ENCODE data around the gene ARL6IP4.

The ARL6IP4 gene

DNA sequence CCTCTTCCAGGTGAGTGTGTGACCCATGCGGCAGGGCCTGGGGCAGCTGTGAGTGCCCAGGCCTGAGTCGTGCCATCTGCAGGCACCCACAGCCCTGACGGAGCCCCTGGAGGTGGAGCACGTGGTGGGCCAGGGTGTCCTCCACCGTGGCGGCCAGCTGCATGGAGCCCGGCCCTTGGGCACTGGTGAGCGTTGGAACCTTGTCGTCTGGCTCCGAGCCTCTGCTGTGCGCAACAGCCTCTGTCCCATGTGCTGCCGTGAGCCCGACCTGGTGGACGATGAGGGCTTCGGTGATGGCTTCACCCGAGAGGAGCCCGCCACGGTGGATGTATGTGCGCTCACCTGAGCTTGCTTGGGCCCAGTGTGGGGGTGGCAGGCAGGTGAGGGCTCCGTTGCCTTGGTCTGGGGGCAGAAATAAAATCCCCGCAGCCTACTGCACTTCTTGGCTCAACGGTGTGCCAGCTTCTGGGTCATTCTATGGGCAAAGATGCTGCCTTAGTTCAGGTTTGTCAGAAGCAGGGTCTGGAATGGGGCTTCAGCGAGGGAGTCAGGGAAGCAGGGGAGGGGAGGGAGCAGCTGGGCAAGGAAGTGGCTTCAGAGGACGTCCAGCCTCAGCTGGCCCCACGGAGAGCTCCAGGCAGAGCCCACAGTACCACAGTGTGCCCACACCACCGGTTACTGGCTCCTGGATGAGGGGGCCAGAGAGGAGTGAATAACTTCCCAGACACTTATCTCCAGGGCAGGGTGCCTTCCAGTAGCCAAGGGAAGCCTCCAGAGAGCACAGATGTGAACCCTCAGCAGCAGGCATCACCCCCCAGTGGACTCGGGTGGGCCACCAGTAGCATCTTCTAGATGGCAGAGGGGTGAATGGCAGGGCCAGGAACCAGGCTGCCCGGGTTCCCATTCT, 1.2 kb upstream of the ARL6IP4 start:
- no peak for DNase-seq

DNA sequence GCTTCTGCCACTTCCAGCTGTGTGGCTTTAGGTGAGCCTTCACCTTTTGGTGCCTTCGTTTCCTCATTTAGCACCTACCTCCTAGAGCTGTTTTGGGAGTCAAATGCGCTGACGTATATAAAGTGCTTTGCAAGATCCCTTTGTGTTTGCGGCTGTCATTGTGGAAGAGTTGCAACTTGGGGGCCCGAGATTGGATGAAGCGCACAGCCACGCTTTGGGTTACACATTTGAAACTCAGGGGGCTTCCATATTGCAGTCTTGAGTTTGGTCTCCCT, 636 bp upstream of the ARL6IP4 start:
- DNase-seq, result no peak

DNA sequence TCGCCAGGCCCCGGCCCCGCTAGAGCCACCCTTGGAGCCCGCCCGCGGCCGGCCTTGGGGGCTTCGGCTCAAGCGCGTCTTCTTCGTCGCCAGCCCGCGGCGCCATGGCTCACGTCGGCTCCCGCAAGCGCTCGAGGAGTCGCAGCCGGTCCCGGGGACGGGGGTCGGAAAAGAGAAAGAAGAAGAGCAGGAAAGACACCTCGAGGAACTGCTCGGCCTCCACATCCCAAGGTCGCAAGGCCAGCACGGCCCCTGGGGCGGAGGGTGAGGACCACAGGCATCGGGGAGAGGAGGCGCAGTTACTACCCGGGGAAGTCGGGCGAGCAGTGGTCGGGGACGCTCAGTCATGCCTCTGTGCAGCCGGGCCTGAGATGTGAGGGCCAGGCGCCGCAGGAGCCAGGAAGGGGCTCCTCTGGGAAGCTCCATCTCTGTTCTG, 573 bp downstream of the ARL6IP4 start:
- no peak for DNase-seq

DNA sequence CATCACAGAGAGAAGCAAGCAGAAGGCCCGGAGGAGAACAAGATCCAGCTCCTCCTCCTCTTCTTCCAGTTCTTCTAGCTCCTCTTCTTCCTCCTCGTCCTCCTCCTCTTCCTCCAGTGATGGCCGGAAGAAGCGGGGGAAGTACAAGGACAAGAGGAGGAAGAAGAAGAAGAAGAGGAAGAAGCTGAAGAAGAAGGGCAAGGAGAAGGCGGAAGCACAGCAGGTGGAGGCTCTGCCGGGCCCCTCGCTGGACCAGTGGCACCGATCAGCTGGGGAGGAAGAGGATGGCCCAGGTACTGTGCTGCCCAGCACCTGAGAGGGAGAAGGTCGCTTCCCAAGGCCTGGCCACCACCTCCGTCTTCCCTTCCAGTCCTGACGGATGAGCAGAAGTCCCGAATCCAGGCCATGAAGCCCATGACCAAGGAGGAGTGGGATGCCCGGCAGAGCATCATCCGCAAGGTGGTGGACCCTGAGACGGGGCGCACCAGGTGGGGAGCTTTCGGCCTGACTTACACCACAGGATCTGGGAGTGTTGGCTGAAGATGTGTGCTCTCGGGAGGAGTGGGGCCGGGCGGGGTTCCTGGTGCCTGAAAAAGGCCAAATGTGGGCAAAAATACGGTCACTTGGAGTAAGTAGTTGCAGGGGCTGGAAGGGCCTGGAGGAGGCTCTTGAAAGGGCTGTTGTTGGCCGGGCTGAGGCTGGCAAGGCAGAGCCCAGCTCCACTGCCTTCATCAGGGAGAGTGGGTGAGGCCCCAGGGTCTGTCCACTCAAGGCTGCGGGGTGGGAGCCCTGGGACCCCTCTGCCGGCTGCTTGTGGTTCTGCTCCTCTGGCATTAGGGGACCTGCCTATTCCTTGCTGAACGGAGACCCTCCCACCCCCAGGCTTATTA, 1.4 kb downstream of the ARL6IP4 start:
- DNase-seq, result no peak

DNA sequence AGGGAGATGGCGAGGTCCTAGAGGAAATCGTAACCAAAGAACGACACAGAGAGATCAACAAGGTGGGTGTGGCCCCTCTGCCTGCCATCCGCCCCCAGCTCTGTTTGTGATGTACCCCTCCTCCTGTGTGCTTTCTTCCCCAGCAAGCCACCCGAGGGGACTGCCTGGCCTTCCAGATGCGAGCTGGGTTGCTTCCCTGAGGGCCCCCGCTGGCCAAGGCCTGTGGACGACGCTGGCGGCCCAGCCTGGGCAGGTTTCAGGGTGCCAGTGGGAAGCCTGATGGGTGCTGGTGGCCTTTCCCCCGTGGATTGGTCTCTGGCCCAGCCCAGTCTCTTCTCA, 2.0 kb downstream of the ARL6IP4 start:
- DNase-seq, result no peak

DNA sequence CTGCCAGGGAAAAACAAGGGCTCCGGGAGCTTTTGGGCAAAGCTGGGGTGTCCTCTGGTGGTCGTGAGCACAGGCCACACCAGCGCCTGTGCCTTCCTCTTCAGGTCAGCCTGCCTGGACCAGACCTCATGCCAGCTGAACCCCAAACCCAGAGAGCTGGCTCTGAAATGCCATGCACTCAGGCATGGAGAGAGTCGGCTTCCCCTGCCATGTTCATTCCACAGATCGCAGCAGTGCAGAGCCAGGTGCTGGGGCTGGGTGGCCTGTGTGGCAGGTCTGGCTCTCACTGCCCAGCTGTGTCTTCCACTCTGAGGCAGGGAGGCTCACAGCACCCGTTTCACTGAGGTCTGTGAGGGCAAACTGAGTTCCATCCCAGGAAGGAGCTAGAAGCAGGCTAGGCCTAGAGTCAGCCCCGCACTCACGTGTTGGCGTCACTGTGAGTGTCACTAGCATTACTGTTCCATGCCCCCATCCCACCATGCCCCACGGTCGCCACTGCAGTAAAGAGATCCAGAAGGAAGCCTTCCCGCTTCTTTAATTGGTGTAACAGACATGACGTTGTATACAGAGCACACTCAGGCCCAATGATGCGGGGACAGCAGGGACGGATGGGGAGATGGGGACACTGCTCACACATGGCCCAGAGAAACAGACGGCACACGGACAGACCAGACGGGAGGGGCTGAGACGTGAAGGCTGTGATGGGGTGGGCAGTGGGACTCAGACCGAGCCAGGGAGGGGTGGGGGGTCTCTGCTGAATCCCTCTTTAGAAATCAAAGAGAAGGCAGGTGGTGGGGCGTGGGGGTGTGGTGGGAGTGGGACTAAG, 2.7 kb downstream of the ARL6IP4 start:
- no peak for DNase-seq

DNA sequence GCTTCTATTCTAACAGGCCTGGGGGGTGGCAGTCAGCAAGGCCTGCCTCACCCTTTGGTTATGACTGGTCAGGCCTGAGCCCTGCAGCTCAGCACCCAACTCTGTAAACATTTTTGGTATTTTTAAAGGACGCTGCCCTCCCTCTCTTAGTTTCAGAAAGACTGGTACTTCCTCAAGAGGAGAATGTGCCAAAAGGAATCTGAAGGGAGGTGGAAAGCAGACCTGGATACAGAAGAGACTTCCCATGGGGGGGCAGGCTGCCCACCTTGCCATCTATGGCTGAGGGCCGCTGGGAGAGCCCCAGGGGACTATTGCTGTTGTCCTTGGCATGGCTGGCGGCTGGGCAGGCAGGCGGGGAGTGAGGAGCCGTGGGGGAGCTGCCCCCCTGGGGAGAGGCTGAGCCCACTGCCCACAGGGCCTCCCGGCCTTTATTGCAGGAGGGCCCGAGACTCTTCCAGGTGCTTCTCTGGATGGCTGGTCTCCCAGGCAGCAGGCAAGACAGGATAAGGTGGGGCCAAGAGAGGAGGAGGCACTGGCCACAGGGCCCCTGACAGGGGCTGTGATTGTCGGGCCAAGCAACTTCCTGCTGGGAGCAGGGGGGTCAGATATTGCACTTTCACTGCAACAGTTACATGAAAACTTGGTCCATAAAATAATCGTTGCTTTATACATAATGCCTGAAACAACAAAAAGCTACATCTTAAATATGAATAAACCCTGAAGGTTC, 3.5 kb downstream of the ARL6IP4 start:
- no peak for DNase-seq

DNA sequence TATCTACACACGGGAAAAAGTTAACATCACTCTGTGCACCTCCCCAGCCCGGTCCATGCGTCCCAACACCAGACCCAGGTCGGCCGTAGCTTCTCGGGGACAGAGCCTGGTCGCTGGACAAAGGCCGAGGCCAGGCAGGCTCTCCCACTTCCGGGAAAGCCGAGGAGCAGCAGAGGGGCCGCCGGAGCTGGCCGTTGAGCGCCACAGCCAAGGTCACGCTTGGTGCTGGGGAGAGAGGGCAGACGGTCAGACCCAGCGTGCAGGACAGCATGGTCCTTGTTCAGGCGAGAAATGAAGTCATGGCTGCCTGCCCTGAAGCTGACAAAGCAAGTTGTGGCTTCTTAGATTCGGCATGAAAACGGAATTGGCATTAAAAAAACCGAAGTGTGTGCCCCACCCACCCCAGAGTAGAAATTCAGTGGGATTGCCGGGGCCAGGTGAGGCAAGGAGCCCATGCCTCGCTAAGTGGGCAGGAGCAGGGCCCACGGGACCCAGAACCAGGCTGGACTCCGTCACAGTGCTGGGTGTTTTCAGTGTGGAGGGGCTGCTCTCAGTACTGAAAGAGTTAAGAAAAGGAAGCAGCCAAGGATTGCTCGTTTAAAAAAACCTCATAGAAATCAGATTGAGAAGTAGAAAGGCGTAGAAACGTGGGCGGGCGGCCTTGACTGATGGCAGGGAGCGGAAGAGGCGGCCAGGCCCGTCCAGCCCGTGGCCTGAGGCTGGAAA, 4.3 kb downstream of the ARL6IP4 start:
- DNase-seq, result no peak

DNA sequence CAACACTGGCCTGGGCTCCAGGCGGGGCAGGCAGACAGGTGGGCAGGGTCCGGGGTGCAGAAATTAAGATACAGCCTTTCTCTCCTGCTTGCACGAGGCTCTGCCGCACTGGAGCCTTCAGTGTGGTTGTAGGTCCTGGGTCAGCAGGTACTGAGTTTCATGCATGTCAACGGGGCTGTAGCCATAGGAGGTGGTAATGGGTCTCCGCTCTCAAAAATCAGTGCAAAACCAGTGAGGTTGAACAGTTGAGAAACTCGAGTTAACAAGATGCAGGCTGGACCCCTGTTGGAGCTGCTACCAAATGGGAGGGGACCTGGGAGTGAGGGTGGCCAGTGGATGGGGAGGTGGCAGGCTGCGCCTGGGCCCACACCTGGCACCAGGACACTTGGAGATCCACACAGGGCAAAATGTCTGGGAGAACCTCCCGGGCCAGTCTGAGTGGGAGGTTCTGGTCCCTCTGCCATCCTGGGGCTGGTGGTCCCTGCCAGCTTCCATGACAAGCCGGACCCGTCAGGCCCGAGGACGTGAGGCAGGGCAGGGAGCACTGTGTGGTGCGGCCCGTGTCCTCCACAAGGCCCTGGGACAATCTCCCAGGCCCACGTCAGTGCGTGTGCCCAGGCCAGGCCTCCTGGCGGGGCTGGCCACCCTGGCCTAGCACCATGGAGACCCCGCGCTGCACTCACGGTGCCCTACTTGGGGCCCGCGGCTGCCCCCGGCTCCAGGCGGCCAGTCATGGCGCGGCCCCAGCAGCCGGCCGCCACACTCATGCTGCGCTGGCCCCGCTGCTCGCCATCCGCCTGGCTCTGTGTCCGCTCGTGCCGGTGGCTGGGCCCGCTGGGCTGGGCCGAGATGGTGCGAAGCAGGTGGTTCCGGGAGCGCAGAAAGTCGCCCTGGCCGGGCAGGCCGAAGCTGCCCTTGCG, 5.1 kb downstream of the ARL6IP4 start:
- no peak for DNase-seq

DNA sequence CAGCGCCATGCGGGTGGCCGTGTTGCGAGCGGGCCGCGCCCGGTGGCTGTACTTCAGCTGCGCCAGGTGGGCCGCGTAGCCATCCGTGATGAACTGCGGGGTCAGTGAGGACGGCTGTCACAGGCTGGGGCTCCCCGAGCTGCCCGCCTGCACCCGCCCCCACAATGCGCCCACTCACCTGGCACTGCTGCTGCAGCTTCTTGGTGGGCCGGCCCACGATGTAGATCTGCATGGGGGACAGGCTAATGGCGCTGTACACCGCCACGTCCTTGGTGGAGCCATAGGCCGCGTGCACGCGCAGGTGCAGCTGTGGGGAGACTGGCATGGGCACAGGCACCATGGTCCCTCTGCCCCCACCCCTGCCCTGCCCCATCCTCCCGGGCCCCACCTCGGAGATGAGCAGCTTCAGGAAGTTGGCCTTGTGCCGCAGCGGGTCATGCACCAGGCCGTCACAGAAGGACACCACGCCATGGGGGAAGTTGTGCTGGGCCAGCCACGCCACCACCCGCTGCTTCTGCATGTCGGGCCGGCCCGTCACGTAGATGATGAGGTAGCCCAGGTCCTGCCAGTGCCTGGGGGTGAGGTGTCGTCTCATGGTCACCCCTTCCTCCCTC, 5.9 kb downstream of the ARL6IP4 start:
- DNase-seq, result no peak

DNA sequence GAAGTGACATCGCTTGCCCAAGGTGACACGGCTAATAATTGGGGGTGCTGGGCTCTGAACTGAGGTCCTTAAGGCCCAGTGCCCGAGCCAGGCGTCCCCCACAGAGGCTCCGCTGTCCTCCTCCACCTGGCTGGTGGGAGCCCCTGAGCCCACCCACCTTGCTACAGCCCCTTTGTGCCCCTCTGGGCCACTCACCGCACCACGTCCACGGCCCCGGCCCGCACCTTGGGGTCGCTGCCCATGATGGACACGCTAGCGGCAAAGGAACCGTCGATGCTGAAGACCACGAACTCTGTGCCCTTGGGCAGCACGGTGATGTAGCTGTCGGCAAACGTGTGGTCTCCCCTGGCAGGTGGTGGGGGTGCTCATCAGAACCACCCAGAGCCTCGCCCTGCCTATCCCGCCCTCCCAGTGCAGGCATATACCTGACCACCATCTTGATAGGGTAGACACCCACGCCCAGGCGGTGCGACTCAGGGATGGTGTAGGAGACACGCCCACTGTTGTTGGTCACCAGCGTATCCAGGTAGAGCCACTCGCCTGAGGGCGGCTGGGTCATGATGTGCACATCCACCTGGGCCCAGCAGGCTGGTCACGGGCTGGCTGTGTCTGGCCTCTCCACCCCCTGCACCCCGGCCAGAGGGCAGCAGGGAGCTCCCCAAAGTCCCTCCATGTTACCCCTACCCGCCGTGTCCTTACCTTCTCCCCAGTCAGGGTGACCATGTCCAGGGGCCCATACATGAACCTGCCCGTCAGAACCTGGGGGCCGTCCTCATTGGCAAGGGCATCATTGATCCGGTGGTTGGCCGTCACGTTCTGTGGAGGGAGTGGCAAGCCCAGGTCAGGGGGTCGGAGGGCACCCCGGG, 6.8 kb downstream of the ARL6IP4 start:
- DNase-seq, result no peak

DNA sequence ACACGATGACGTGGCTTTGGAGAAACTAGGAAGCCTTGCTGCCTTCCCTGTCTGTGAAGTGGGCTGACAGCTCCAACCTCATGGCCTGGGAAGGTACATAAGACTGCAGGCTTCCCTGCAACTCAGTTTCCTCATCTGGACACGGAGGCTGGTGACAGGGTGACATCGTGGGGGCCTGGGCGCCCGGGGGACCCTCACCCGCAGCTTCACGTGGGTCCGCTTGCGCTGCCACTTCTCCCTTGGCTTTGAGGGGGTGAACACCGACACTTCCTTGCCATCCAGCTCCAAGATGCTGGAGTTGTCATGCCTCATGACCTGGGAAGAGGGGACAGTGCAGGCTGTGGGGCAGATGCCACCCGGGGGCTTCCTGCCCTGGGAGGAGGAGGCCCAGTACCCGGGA, 7.6 kb downstream of the ARL6IP4 start:
- DNase-seq, result no peak

DNA sequence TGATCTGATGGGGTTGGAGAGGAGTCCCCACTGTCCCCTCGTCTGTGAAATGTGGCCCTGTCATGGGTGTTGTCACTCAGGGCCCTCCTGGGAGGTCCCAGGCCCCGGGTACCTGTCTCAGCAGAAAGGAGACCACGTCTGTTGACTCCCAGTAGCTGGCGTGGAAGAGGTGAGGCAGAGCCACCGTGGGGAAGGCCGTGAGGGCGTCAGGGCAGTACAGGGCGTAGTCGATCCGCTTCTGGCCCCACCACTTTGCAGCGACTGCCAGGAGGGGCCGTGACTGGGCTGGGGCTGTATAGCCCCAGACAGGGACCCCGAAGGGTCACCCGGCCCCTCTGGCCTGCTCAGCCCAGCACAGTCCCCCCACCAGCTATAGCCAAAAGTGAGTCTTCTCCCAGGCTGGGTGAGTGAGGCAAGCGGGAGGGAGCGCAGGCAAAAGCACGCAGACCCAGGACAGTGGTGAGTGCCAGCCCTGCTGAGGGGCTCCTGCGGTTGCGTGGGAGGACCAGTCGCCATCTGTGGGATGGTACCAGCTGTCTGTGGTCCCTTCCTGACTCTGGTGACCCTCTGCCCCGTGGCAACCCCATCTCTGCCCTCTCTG, 8.2 kb downstream of the ARL6IP4 start:
- DNase-seq, result no peak

DNA sequence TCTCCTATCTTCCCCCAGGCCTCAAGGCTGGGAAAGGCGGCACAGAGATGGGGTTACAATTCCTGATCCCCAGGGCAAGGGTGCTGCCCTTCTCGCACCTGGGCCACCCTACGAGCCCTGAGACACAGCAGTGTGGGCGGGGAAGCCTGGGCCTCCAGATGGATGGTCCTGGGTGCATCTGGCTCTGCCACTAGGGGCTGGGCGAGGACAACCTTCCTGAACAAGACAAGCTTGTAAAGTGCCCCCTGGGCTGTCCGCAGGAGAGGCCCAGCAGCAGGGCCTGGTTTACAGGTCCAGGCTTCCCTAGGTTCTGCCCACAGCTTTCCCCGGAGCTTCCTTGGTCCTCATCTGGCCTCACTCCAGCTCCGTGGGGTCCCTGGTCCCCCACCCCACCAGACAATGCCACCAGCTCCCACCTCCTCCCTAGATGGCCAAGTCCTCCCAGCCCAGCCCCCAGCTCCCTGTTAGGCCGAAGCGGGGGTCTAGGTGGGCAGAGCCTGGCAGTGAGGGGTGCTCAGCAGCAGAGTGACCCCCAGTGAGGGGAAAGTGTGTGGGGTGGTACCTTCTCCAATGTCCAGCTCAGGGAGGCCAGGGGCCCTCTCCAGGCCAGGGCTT, 8.9 kb downstream of the ARL6IP4 start:
- DNase-seq, result no peak

DNA sequence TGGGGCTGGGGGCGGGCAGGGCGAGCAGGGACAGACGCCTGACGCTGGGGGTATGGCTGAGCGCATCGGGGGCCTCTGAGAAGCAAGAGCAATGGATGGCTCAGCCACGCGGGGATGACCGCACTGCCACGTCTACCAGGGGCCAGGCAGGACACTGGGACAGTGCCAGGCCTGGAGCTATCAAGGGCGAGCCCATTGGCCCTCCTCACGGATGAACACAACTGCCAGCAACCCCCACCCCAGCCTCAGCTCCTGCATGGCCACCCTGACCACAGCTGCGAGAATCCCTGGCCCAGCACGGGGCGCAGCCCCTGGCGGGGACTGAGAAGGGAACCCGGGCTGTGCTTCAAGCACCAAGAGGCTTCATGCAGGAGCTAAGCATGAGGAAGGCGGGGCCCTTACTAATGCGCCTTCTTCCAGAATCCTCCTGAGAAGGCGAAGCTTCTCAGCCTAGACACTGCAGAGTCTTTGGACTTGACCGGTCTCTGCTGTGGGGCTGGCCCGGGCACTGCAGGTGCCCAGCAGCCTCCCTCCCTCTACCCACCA, 9.5 kb downstream of the ARL6IP4 start:
- DNase-seq, result no peak

DNA sequence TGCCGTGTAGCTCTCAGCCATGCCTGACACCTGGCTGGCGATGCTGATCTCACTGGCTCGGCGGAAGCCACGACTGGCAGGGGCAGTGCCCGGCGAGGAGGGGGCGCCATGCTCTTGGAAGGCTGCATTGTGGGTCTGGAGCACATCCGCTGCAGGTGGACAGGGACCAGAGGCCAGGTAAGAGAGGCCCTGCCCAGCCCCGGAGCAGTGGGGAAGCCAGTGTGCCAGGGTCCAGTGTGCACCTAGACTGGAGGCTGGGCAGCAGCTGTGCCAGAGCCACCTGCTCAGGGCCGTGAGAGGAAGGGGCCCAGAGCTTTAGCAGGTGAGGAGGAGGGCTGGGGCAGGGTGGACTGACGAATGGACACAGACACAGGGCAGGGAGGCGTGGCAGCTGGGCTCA, 10.1 kb downstream of the ARL6IP4 start:
- no peak for DNase-seq

DNA sequence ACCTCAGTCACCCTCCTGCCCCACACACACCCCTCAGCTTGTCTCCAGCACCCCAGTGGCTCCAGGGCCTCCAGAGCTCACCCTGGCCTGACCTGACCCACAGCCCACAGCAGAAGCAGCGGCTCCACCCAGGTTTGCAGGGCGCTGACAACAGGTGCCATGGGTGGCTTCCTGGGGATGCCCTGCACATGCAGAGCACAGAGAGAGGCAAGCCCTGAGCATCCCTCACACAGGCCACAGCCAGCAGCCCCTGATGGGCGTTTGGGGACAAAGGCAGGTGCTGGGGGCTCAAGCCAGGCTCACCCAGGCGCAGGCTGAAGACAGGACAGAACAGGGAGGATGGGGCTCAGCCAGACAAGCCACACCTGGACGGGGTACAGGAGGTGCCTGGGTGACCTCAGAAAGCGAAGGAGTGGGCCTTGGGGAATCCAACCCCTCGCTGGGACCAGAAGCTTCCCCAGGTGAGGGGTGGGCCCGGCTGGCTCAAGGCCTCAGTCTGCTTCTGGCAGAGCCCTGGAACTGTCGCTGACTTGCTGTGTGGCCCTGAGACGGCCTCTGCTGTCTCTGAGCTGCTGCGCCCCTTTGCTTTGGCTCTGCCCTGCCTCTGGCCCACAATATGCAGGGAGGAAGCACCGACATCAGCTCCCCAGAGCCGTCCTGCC, 10.6 kb downstream of the ARL6IP4 start:
- DNase-seq, result no peak
